ENCODE data around the gene ZC3H18. TPM values are rescaled to one million over a fixed set of nuclear protein-coding genes. Genes with fewer than 3 reads are reported as not detected.
A peak's percentile ranks its signal among the peaks of the same experiment; 100 is the strongest.

ZC3H18 gene
- total and polyA plus RNA-seq, 2 experiments from 2014 or later = 16.8 to 37.1 TPM

- Histone ChIP-seq H3K4me3 (no peak overlapping the region), H3K4me1 (ENCODE audit: insufficient read depth) (no peaks in the 10 kb centered on the region), H3K79me2 (no peaks in the 10 kb centered on the region), H3K27ac (no peak overlapping the region), H3K9me3 (ENCODE audit: low read depth) (no peaks in the 10 kb centered on the region), H3K27me3 (no peaks in the 10 kb centered on the region), H2AFZ (no peak overlapping the region), H3K4me2 (peak overlapping the region; percentile 69), H4K20me1 (ENCODE audit: insufficient read depth, poor library complexity, severe bottlenecking) (no peaks in the 10 kb centered on the region), H3K9me2 (replicated peaks; ENCODE audit: insufficient read depth) (no peaks in the 10 kb centered on the region), H3K36me3 (replicated peaks; ENCODE audit: insufficient read depth, low read depth) (no peaks in the 10 kb centered on the region)
- WGBS (ENCODE audit: low lambda C conversion rate, missing lambda C conversion rate) = 32% methylated on average over 23 of the region's 24 CpGs
- TF ChIP-seq CTCF (IDR thresholded peaks at IDR 0.05; ENCODE audit: poor library complexity) = peak; percentile 65
- TF ChIP-seq EZH2 (IDR thresholded peaks at IDR 0.05; ENCODE audit: borderline replicate concordance) = no peak
- DNase-seq (ENCODE audit: low spot score) = peak; percentile 63
Measured at GRCh38 chr16:88561485-88562359, 8.5 kb upstream of the ZC3H18 start.

GRCh38 chr16:88566158-88566557, 4.0 kb upstream of the ZC3H18 start:
- no peak overlapping the region for H2AFZ ChIP-seq
- H3K4me1 ChIP-seq (ENCODE audit: insufficient read depth) = peaks cover 7% of the 10 kb centered on the region
- H3K27ac ChIP-seq = no peak overlapping the region
- no peaks in the 10 kb centered on the region for H3K9me2 ChIP-seq (replicated peaks; ENCODE audit: insufficient read depth)
- H4K20me1 ChIP-seq (ENCODE audit: insufficient read depth, poor library complexity, severe bottlenecking) = peaks cover 5% of the 10 kb centered on the region
- no peaks in the 10 kb centered on the region for H3K36me3 ChIP-seq (replicated peaks; ENCODE audit: insufficient read depth, low read depth)
- H3K4me2 ChIP-seq = no peak overlapping the region
- 82% methylated on average over 6 of the region's 6 CpGs for WGBS (ENCODE audit: low lambda C conversion rate, missing lambda C conversion rate)
- peaks cover 11% of the 10 kb centered on the region for H3K79me2 ChIP-seq
- TF ChIP-seq CTCF (IDR thresholded peaks at IDR 0.05; ENCODE audit: poor library complexity) = no peak
- TF ChIP-seq EZH2 (IDR thresholded peaks at IDR 0.05; ENCODE audit: borderline replicate concordance) = no peak
- TF ChIP-seq EZH2phosphoT487 (IDR thresholded peaks at IDR 0.05; ENCODE audit: low read depth, severe bottlenecking, unreplicated experiment) = no peak
- DNase-seq (ENCODE audit: low spot score) = no peak
- H3K9me3 ChIP-seq (ENCODE audit: low read depth) = no peaks in the 10 kb centered on the region
- no peak overlapping the region for H3K4me3 ChIP-seq
- H3K27me3 ChIP-seq = no peaks in the 10 kb centered on the region

- Histone ChIP-seq H3K9me2 (replicated peaks; ENCODE audit: insufficient read depth) (no peaks in the 10 kb centered on the region), H3K27me3 (no peaks in the 10 kb centered on the region), H3K36me3 (replicated peaks; ENCODE audit: insufficient read depth, low read depth) (no peaks in the 10 kb centered on the region), H3K4me3 (peak overlapping the region; percentile 34), H2AFZ (peak overlapping the region; percentile 87), H3K9me3 (ENCODE audit: low read depth) (no peaks in the 10 kb centered on the region), H3K4me2 (peak overlapping the region; percentile 91), H3K79me2 (peaks cover 39% of the 10 kb centered on the region), H3K27ac (peak overlapping the region; percentile 53), H4K20me1 (ENCODE audit: insufficient read depth, poor library complexity, severe bottlenecking) (peaks cover 14% of the 10 kb centered on the region), H3K4me1 (ENCODE audit: insufficient read depth) (peaks cover 12% of the 10 kb centered on the region)
- WGBS (ENCODE audit: low lambda C conversion rate, missing lambda C conversion rate) = 90% methylated on average over 18 of the region's 18 CpGs
- no peak for DNase-seq (ENCODE audit: low spot score)
- TF ChIP-seq CTCF (IDR thresholded peaks at IDR 0.05; ENCODE audit: poor library complexity) = no peak
- TF ChIP-seq EZH2 (IDR thresholded peaks at IDR 0.05; ENCODE audit: borderline replicate concordance) = no peak
- no peak for TF ChIP-seq EZH2phosphoT487 (IDR thresholded peaks at IDR 0.05; ENCODE audit: low read depth, severe bottlenecking, unreplicated experiment)
Measured at GRCh38 chr16:88568710-88569613, 1.2 kb upstream of the ZC3H18 start.
